Peyer's patch (tissue), 4 donors: Measurements from ENCODE around the gene CLHC1.

ENCODE experiments used
- CTCF ChIP-seq, 6 experiments: fragments of 450-650 bp in 4 of 6; fragments of 200-600 bp in 2 of 6; sonication (generic) in 1 of 6; IDR thresholded peaks; one replicate each; pipeline ENCODE4 v1.5.1; 2017 to 2019; ENCODE audit warnings: antibody characterized with exemption in 6 of 6, mild to moderate bottlenecking in 3 of 6, moderate library complexity in 1 of 6
- POLR2A ChIP-seq, 2 donors: fragments of 450-650 bp; IDR thresholded peaks; one replicate each; pipeline ENCODE4 v1.5.1; 2017; ENCODE audit warnings: antibody characterized with exemption in 2 of 2, mild to moderate bottlenecking in 2 of 2, moderate library complexity in 2 of 2

GRCh38 chr2:55139305-55139704 lies 92.8 kb downstream of the CLHC1 start:
- no peak for TF ChIP-seq CTCF (IDR thresholded peaks at IDR 0.05)
- TF ChIP-seq POLR2A (IDR thresholded peaks at IDR 0.05), result no peak
